Stimulated activated CD8-positive, alpha-beta memory T cell treated with anti-CD3 and anti-CD28 coated beads, Interleukin-15, amount 100 ng/mL, for 24 hours (primary cell): ENCODE measurements around the gene WNT9A.

Experiments used
- DNase-seq: peaks from one replicate; pipeline ENCODE4 v3.0.0-alpha.2; 2020; ENCODE audit warnings: low read depth

WNT9A gene

DNA sequence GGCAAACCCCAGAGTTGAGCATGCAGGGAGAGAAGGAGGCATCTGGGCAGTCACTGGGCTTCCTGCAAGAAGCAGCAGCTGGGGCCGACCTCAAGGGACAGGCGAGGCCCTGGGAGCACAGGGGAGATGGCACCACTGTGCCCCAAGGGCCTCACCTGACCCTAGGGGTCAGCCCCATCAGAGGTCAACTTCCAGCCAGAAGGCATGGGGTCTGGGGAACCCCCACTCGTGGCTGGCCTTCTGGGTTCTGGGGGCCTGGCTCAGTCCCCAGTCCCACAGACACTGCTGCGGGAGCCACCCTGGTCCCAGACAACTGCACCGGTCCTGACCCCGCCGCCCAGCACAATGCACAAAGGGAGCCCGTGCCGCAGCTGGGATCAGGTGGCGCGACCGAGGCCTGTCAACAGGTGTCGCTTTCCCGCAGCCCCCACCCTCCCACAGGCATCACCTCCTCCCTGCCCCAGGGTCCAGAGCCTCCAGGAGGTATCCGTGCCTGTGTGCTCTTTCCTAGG is 6.2 kb downstream of the WNT9A start:
- DNase-seq: no peak

DNA sequence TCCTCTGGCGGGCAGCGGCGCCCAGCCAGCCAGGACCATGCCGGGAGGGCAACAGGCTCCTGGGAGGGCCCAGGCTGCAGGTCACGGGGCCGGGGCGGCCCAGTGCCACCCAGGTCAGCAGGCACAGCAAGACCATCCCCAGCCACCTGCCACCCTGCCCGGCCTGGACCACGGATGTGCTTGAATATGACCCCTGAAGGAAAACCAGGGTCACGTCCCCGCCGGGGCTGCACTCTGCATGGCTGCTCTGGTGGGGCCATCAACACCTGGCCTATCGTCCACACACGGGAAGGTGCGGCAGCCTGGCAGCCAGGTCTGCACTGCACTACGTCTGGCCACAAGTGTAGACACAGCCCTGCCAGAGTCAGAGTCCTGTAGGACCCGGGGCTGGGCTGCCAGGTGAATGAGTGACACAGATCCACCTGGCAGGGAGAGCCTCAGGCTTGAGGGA is 6.9 kb downstream of the WNT9A start:
- no peak for DNase-seq

DNA sequence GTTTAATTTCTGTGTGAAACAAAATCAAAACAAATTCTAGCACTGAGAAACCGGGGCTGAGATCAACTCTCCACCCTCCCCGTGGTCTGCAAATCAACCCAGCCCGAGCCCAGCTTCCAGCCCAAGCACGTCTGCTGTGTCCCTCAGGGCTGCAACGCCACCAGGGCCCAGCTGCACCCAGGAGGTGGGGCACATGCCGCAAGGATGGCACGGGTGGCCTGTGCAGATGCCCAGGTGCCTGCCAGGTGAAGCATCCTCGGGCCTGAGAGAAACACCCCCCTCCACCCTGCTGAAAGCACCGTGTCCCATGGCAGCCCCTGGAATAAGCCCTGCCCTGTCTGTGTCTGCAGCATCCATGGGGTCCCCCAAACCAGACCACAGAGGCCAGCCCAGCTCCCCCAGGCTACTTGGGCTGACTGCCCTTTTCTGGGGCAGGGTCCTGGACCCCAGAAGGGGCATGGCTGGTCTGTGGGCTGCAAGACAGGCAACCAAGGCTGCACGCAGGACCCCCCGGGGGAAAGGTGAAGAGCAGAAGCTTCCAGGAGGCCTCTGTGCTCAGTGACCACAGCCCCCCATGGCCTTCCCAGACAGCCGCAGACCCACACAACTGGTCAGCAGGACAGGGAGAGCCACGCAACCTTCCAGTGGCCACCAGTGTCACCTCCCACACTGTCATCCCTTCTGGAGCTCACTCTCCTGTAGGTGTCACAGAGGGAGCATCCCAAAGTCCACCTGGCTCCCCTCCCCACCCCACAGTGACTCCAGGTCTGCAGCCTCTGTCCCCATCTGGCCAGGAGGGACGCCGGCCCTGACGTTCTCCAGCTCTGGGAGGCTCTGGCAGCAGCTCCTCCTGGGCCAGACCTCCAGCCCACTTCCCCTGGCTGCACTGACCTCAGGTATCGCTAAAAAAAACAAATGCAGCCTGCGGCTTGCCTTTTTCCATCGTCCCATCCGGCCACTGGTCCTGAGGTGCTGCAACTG is 7.7 kb downstream of the WNT9A start:
- DNase-seq: no peak

DNA sequence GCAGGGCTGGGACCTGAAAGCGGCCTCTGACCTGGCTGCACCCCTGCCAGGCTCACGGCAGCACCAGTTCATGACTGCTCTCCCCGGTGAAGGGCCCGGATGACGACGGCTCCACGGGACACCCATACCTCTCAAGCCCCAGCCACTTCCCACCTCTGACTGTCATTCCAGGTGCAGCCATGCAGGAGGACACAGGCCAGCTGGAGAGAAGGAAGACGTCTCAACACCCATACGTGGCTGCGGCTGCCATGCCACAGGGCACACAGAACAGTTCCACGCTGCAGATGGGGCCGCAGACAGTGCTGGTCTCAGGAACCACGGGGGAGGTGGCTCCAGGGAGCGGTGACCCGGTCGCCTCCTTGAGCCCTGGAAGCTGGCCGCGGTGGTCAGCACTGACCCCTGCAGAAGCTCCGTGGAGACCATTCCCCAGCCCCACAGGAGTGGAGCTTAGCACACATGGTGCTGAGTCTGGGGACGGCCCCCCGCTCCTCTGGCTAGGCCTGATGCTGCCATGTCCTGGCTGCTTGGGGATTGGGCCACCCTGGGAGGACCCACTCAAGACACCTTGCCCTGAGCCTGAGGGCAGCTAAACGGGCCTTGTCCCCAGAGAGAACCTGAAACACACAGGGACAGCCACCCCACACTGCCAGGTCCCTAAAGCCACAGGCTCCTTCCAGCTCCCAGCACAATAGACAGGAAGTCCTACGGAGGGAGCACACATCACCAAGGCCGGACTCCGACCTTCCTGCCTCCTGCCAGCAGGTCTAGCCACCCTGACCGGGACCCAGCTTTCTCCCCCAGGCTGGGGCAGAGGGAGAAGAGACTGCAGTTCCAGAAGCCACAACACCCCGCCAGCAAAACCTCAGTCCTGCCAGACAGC is 8.6 kb downstream of the WNT9A start:
- DNase-seq: no peak

DNA sequence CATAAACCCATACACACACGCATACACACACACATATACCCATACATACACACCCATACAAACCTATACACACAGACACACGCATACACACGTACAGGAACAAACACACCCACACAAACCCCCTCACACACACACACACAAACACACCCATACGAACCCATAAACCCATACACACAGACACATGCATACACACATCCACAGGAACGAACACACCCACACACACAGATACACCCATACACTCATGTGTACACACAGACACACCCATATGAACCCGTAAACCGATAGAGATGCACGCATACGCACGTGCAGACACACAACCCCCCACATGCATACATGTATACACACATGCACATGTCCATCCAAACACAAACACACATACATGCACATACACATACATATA is 9.5 kb downstream of the WNT9A start:
- no peak for DNase-seq

DNA sequence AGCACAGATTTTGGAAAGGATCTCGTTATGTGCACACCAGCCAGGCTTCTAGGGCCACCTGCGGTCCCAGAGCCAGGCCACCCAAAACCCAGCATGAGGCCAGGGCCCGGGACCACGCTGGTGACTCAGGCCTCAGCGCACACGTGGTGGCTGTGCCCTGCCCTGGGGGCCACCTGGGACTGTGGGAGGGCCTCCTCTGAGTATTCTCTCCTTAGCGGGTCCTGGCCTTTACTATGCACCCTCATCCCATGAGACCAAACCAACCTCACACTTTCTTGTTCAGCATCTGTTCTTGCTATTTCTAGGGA is 9.9 kb downstream of the WNT9A start:
- DNase-seq: no peak

DNA sequence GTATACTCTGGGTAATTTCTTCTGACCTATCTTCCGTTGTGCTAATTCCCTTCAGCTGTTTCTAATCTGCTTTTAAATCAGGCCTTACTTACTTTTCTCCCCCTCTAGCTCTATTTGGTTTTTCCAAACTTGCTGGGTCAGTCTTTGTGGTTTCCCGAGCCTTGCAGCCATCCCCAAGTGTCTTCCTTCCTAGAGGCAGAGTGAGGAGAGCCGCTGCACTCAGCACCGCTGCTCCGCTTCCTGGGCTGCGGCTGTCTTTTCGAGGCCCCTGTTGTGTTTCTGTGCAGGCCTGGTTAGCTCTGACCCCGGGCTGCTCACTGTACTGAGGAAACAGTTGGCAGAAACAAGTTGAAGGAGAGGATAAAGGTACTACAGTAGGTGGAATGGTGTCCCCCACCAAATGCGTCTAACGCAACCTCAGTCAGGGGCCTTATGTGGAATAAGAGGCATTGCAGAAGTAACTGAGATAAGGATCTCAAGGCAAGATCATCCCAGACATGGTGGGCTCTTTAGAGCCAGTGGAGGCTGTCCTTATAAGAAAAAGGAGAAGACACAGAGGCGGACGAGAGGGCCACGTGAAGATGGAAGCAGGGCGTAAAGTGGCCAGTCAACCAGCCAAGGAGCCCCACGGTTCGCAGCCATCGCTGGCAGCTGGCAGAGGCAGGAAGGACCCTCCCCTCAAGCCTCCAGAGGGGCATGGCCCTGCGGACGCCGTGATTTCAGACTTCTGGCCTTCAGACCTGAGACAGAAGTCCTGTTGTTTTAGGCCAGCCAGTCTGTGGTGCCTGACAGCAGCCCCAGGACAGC is 10.5 kb downstream of the WNT9A start:
- no peak for DNase-seq

DNA sequence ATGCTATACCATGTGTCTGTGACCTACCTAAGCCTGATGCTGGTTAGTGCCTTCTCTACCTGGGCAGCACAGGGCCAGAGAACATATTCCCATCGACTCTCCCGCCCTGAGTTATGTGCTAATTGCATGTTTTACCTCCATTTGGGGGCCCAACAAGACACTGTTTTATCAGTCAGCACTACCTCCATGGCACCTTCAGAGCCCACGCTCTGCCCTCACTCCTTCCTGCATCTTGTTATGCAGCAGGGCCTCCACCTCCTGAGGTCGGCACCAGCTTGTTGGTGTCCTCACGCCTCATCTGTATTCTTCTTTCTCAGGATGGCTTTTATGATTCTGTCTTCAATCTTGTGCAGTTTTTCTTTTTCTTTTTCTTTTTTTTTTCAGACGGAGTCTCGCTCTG is 11.9 kb downstream of the WNT9A start:
- no peak for DNase-seq

DNA sequence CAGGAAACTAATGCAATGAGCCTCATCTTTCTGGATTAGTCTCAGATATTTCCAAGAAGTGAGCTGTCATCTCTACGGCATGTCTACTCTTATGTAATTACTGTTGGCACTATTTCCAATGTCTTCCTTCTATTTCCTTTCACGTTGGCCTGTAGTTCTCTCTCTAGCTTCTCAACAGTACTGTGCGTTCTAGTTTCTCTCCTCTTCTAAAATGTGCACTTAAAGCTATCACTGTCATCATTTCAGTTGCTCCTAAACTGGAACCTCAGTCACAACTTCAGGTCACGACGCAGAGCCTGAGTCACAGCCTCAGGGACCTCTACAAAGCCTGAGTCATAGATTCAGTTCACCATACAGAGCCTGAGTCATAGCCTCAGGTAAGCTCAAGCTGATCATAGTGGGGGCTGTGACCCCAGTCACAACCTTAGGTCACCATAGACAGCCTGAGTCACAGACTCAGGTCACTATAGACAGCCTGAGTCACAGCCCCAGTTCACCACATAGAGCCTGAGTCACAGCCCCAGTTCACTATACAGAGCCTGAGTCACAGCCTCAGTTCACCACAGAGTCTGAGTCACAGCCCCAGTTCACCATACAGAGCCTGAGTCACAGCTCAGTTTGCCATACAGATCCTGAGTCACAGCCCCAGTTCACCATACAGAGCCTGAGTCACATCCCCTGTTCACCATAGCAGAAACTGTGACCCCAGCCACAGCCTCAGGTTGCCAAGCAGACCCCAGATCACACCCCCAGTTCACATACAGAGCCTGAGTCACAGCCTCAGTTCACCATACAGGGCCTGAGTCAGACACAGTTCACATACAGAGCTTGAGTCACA is 13.0 kb downstream of the WNT9A start:
- no peak for DNase-seq

DNA sequence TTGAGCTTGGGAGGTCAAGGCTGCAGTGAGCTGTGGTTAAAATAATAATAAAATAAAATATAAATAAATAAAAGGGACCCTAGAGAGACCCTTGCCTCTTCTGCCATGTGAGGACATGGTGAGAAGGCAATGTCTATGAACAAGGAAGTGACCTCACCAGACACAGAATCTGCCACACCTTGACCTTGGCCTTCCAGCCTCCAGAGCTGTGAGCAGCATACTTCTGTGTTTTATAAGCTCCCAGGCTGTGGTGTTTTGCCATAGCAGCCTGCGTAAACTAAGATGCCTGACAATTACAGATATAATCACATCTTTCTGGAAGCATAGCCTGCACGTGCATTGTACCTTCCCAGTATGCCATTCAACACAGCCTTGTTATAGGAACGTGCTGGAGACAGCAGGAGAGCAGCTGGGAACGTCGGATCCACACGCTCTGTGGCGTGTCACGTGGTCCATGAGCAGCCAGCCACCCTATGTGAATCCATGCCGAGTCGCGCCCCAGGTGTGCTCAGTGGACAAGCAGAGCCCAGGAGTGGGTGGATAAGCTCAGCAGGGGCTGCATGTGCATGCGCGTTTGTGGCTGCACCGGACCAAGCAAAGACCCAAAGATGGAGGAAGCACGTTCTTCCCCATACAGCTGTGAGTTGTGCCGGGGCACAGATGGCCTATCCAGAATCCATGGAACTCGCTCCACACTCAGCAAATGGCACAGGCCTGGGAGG is 17.8 kb downstream of the WNT9A start:
- no peak for DNase-seq

DNA sequence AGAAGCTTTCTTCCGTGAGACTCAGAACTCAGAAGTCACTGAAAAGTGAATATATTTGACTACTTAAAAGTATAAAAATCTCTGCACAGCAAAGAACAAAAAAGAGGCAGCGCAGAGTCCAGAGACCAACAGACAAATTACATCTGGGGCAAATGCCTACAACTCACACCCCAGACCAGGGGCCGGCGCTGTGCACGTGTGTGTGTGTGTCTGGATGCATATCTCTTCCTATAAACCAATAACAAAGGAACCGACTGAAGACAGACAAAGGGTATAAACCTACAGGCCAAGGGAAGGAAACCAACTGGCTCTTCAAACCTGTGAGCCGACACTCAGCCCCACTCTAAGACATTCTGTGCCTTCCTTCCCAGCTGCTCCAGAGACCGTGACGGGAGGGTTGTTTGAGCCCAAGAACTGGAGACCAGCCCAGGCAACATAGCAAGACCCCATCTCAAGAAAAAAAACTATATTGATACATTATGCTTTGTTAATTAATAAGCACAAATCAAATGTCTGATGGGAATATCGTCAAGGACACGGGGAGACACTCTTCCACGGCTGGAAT is 18.8 kb downstream of the WNT9A start:
- no peak for DNase-seq

DNA sequence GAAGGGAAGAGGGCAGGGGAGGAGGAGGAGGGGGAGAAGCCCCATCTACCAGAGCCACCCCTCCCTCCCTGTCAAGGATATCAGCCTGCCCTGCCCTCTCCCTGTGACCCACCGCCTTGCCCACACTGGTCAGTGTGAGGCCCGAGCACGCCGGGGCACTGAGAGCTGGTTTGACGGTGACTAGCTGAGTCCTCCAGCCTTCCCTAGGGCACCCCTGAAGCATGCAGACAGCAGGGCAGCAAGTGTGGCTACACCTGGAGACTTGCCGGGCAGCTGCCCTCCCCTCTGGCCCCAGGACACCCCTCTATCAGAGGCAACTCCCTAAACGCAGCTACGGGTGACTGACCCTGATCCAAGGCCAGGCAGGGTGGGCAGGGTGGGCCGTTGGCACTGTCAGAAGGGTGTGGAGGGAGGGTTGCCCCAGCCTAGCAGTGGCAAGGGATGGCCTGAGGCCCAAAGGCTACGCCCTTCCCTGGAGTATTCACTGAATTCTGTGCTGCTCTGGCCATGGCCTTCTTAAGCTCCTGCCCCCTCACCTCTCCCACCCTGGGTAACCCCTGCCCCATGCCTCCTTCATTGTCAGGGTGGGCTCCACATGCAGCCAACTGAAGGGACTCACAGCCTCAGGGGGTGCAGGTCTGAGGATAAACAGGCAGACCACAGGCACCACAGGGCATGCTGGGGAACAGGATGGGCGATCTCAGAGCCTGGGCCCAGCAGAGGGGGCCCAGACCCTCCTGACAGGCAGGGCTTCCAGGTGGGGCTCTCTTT is 19.6 kb downstream of the WNT9A start:
- DNase-seq: no peak

DNA sequence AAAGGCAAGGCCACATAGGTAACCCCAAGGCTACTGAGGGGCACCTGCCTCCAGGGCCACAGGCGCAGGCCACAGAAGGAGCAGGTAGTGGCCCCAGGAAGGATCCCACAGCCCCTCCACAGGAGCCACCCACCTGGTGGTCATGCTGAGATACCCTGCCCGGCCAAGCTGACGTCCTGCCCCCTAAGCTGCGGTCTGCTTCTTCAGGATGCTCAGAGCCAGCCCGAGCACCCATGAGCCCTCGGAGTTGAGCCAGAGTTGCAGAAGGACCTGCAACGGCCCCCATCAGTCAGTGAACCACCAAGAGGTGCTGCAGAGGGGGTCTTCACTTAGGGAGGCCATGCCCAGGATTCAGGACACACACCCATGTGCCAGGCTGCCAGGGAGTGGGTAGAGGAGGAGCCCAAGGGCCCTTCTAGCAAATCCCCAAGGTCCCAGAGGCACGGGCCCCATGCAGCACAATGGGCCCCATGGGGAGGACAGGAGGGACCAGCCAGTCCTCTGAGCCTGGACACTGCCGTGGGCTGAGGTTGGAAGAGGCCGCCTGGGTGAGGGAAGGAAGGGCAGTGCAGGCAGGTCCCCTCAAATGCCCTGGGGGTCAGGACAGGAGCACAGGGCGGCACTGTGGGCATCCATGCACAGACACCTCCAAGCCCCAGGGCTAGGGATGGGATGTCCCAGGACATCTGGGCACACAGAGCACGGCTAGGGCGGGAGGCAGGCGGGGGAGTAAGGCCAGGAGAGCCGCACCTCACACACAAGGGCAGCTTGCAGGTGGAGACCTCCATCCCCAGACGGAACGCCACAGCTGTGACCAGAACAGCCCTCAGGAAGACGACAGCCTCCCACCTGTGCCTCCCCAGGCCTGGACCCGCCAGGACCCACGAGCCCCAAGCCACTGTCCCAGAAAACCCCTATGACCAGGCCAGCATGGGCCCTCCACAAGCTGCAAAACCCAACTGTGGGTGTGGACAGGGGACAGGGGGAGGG is 20.5 kb downstream of the WNT9A start:
- no peak for DNase-seq

DNA sequence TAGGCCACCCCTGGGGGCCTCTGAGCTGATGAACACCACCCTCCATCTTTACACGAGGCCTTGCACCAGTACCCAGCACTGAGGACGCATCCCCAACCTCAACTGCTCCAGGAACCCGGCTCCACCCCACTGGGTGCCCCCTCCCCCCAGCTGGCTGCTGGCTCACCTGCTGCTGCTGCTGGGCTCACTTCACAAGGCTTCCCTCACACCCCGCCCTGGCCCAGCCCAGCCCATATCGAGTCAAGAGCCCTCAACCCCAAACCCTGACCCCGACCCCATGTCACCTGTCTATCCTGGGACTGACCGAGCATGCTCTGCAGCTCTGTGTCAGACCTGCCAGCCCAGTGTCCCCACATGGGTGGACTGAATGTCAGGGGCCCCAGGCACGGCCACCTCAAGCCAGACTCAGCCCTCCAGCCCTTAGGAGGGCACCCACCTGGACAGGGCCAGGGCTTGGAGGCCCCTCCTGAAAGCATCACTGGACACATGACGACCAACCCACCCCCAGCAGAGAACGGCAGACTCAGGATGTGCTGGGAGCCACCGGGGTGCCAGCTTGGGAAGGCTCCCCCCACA is 21.4 kb downstream of the WNT9A start:
- DNase-seq: no peak

DNA sequence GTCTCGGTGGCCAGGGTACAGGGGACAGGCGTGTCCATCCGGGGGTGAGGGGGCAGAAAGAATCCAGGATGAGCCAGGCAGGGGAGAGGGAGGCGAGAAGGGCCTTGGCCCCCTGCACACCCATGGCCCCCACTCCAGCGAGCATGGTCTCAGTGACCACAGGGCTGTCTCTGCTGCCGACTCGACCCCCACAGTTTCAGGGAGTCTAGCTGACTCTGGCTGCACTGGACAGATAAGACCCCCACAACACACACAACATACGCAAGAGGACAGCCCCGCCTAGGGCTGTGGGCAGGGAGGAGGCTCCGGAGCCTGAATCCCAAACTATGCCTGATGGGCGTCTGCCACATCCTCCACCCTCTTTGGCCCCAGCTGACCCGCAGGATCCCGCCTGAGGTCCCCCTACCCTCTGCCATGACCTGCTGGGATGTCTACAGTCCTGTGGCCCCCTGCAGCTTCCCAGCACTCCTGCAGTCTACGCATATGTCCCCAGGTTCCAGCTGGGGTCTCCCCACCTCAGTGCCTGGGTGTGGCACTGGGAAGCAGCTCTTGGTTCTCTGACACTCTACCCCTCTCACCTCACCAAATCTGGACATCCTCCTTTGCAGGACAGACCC is 22.0 kb downstream of the WNT9A start:
- DNase-seq: no peak

DNA sequence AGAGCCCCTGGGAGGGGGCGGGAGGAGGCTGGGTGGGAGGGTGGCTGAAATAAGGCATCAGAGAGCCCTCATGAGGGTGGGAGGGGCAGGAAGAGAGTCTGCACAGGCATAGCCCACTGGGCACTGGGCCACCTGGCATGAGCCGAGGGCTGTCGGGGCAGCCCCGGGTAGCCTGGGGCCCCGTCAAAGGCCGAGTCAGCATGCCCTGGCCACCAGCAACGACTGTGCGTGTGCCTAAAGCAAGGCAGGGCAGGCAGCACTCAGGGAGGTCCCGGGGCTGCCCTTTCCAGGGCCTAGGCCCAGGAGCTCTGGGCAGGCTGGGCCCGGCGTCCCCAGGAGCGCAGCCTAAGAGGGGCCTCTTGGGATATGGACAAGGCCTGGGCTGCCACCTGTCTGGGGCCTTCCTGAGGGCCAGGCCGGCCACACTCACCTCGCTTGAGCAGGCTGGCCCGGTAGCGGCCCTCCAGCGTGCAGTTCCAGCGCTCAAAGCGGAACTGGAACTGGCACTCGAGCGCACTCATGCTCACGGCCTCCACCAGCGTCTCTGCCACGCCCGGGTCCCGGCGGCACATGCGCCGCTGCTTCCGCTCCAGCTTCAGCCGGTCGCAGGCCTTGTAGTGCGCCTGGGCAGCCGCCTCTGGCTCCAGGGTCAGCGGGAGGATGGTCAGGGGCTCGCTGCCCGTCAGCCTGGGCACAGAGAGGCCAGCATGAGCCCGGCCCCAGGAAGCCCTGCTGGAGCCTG is 22.7 kb downstream of the WNT9A start:
- DNase-seq: no peak
